Colonic mucosa (tissue), 4 donors: ENCODE data around the gene C22orf15. TPM values are rescaled to one million over a fixed set of nuclear protein-coding genes. Genes with fewer than 3 reads are reported as not detected.
"Not testable (repeated sequence)": the region's sequence is repeated elsewhere in the genome, so short reads cannot be mapped to it uniquely, and the experiment has no call there.

Experiments used
- DNase-seq: peaks from one replicate; pipeline ENCODE4 v3.0.0-alpha.2; 2020
- H3K27ac ChIP-seq: fragments of 200-600 bp; one replicate; pipeline ENCODE4 v1.8.0; 2021
- H3K27me3 ChIP-seq: fragments of 200-600 bp; one replicate; pipeline ENCODE4 v1.8.0; 2021
- H3K36me3 ChIP-seq: fragments of 200-600 bp; one replicate; pipeline ENCODE4 v1.8.0; 2021
- H3K4me1 ChIP-seq: fragments of 200-600 bp; one replicate; pipeline ENCODE4 v1.8.0; 2021; ENCODE audit warnings: mild to moderate bottlenecking
- H3K4me3 ChIP-seq: fragments of 200-600 bp; one replicate; pipeline ENCODE4 v1.8.0; 2021
- H3K9ac ChIP-seq, 2 donors: one replicate each; pipeline ENCODE4 v1.7.0; 2013; ENCODE audit warnings: control low read depth in 2 of 2, low read depth in 2 of 2, low read length in 2 of 2
- H3K9me3 ChIP-seq: fragments of 200-600 bp; one replicate; pipeline ENCODE4 v1.8.0; 2021
- intact Hi-C: fragments of 100-400 bp; cut with DNase I; formaldehyde crosslinking; loops from one replicate; pipeline ENCODE4 v1.14.1; 2022
- total RNA-seq, 2 donors: library from RNA; stranded (reverse); fragmentation: NEBNext Ultra II Directional in 1 of 2; extraction: Animal tissue kit (Norgen Biotek cat#: 25700) in 1 of 2; gene quantifications; one replicate each; pipeline ENCODE4 v1.2.1, GENCODE V29; 2021
- TF ChIP-seq, protein P1 (sequence below): fragments of 200-600 bp; IDR thresholded peaks from one replicate; pipeline ENCODE4 v1.8.0; 2022; ENCODE audit warnings: antibody characterized with exemption, mild to moderate bottlenecking
- donor health status: healthy.
- donor health status: DM: no; HTN: no; CAD: no.
- donor health status: DM: no; HTN: no; CAD: no.

Gene C22orf15
- total RNA-seq, 2 donors from 2014 or later = not detected

DNA sequence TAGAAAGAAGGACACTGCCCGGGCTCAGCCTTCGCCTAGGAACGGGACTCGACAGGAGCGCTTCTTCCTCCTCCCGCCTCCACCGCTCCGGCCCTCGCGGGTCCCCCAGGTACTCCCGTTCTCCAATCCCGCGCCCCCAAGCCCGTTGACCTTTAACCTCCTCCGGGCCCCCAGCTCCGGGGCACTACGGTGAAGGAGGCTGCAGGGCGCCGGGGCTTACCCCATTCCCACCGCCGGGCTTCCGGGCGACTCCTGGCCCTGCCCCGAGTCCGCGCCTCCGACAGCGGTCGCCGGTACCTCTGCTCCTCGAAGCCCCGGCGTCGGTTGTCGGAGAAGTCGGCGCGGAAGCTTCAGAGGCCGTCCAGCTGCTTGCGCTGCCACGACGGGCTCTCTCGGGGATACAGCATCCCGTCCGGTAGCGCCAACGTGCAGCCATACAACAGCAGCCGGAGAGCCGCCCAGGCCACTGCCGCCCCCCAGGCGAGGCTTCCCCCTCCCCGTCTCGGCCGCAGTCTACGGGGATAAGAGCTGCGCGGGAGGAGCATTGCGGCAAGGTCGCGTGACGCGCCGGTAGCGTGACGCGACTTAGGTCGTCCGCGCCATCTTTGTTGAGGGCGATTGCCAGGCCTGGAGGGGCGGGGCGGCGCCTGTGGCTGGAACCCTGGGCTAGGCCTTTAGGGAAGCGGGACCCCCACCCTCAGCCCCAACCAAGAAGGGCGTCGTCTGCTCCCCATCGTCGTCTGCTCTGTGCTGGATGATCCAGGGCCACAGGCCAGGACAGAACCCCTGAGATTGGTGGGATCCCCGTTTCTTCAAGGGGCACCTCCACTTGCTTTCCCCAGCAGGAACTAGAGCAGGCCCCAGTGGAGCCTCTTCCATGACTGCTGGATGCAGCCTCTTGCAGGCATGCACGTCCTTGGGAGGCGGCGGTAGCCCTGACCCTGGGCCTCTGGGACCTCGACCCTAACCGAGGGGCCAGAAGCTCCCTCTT is 45.7 kb upstream of the C22orf15 start:
- peak; percentile 89 for DNase-seq
- Histone ChIP-seq H3K4me3 (peak overlapping the region; percentile 93), H3K27me3 (no peaks in the 10 kb centered on the region), H3K9ac (peak overlapping the region; percentile 74 to 80), H3K27ac (peak overlapping the region; percentile 69), H3K4me1 (peaks cover 8% of the 10 kb centered on the region), H3K9me3 (no peaks in the 10 kb centered on the region), H3K36me3 (no peaks in the 10 kb centered on the region)
- TF ChIP-seq, protein P1, sequence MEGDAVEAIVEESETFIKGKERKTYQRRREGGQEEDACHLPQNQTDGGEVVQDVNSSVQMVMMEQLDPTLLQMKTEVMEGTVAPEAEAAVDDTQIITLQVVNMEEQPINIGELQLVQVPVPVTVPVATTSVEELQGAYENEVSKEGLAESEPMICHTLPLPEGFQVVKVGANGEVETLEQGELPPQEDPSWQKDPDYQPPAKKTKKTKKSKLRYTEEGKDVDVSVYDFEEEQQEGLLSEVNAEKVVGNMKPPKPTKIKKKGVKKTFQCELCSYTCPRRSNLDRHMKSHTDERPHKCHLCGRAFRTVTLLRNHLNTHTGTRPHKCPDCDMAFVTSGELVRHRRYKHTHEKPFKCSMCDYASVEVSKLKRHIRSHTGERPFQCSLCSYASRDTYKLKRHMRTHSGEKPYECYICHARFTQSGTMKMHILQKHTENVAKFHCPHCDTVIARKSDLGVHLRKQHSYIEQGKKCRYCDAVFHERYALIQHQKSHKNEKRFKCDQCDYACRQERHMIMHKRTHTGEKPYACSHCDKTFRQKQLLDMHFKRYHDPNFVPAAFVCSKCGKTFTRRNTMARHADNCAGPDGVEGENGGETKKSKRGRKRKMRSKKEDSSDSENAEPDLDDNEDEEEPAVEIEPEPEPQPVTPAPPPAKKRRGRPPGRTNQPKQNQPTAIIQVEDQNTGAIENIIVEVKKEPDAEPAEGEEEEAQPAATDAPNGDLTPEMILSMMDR = no peak
- intact Hi-C loops = no loop called here

DNA sequence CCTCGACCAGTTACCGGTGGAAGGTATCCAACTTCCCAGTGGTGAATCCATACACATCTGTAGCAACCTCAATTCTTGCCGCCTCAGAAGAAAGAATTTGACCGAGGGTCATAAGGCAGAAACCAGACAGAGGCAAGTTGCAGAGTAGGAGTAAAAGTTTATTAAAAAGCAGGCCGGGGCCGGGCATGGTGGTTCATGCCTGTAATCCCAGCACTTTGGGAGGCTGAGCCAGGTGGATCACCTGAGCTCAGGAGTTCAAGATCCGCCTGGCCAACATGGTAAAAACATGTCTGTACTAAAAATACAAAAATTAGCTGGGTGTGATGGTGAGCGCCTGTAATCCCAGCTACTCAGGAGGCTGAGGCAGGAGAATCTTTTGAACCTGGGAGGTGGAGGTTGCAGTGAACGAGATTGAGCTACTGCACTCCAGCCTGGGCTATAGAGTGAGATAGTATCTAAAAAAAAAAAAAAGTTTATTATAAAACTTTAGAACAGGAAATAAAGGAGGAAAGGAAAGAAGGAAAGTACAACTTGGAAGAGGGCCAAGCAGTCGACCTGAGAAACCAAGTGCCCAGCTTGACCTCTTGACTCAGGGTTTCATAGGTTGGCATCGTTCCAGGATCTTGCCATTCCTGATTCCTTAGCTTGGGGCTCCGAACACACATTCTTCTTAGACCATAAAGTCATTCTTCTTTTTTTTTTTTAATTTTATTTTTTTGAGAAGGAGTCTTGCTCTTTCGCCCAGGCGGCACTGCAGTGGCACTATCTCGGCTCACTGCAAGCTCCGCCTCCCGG is 44.2 kb upstream of the C22orf15 start:
- peaks cover 8% of the 10 kb centered on the region for H3K4me1 ChIP-seq
- no peaks in the 10 kb centered on the region for H3K9me3 ChIP-seq
- no peaks in the 10 kb centered on the region for H3K27me3 ChIP-seq
- H3K4me3 ChIP-seq = no peak overlapping the region
- H3K9ac ChIP-seq = no peak overlapping the region
- TF ChIP-seq, protein P1 = no peak
- no peaks in the 10 kb centered on the region for H3K36me3 ChIP-seq
- intact Hi-C loops = no loop called here
- H3K27ac ChIP-seq = no peak overlapping the region
- DNase-seq = peak; percentile 31

DNA sequence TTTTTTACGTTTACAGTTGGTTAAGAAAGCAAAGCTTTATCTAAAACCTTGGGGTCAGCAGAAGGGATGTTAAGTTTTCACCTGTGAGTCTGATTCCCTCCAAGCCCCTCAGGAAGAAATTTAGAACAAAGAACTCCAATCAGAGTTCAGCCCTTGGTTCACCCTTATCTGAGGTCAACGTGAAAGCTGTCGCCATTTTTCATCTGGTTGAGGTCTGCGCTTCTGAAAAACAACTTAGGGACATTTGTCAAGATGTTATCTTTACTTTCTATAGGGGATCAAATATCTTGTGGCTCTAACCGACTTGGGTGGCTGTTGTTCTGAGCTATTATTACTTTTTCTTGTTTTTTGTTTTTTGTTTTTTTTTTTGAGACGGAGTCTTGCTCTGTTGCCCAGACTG is 41.9 kb upstream of the C22orf15 start:
- DNase-seq = no peak
- TF ChIP-seq, protein P1 = no peak
- no peaks in the 10 kb centered on the region for H3K27me3 ChIP-seq
- H3K36me3 ChIP-seq = no peaks in the 10 kb centered on the region
- H3K27ac ChIP-seq = no peak overlapping the region
- H3K9ac ChIP-seq = no peak overlapping the region
- intact Hi-C loops = no loop called here
- H3K4me3 ChIP-seq = no peak overlapping the region
- peaks cover 8% of the 10 kb centered on the region for H3K4me1 ChIP-seq
- H3K9me3 ChIP-seq = no peaks in the 10 kb centered on the region

DNA sequence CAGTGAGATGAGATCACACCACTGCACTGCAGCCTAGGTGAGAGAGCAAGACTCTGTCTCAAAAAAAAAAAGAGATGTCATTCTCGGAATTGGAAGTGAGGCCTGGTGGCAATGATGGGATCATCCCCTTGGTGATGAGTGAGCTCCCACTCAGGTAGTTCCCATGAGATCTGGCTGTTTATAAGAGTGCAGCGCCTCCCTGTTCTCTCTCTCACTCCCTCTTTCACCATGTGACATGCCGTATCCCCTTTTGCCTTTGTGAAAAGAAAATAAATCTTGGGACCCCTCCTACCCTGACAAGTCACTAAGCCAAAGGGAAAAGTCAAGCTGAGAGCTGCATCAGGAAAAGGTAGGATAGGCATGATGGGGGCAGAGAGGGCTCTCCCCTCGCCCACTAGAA is 40.6 kb upstream of the C22orf15 start:
- intact Hi-C loops = no loop called here
- DNase-seq = no peak
- H3K27ac ChIP-seq = no peak overlapping the region
- H3K4me3 ChIP-seq = no peak overlapping the region
- TF ChIP-seq, protein P1 = no peak
- no peaks in the 10 kb centered on the region for H3K27me3 ChIP-seq
- no peak overlapping the region for H3K9ac ChIP-seq
- H3K4me1 ChIP-seq = peaks cover 4% of the 10 kb centered on the region
- H3K36me3 ChIP-seq = no peaks in the 10 kb centered on the region
- H3K9me3 ChIP-seq = no peaks in the 10 kb centered on the region

DNA sequence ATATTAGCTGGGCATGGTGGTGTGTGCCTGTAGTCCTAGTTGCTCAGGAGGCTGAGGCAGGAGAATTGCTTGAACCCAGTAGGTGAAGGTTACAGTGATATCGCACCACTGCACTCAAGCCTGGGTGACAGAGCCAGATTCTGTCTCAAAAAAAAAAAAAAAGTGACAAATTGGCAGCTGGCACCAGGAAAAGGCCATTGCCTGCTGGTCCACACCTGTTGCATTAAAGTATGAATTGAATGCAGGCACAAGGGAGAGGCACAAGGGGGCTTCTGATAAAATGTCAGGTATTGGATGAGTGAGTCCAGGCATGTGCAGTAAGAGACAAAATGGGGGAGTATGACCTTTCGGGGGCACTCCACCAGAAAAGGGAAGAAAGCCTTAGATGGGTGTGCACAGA is 40.1 kb upstream of the C22orf15 start:
- Histone ChIP-seq H3K36me3 (no peaks in the 10 kb centered on the region), H3K4me3 (no peak overlapping the region), H3K9ac (no peak overlapping the region), H3K27ac (no peak overlapping the region), H3K9me3 (no peaks in the 10 kb centered on the region), H3K27me3 (no peaks in the 10 kb centered on the region), H3K4me1 (no peaks in the 10 kb centered on the region)
- intact Hi-C loops = no loop called here
- no peak for DNase-seq
- TF ChIP-seq, protein P1 = no peak

DNA sequence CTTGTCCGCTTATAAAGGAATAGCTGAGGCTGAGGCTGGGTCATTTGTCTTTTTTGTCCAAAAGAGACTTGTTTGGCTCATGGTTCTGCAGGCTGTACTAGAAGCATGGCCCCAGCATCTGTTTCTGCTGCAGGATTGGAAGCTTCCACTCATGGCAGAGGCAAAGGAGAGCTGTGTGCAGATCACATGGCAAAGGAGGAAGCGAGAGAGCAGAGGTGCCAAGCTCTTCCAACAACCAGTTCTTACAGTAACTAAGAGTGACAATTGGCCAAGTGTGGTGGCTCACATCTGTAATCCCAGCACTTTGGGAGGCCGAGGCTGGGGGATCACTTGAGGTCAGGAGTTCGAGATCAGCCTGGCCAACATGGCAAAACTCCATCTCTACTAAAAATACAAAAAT is 34.7 kb upstream of the C22orf15 start:
- H3K4me3 ChIP-seq, H3K4me1 ChIP-seq, H3K9ac ChIP-seq, H3K36me3 ChIP-seq, intact Hi-C loops, H3K9me3 ChIP-seq, H3K27me3 ChIP-seq, H3K27ac ChIP-seq, DNase-seq: not testable (repeated sequence)
